Panc1 (cell line): ENCODE results near the gene KIAA1958. TPM values are rescaled to one million over a fixed set of nuclear protein-coding genes. Genes with fewer than 3 reads are reported as not detected.

Experiments used
- ATAC-seq: fragments of 200-7000 bp; cut with Tn5 transposase; 2 replicates; pipeline ENCODE4 v1.9.1; 2020; ENCODE audit warnings: mild to moderate bottlenecking, moderate library complexity
- BruUV-seq: library from RNA; stranded (reverse); fragments of 400-500 nt; replicated peaks from 2 replicates; lab custom pipeline; 2021; lab: Mats Ljungman, UMichigan
- CTCF ChIA-PET: fragments of 300-600 bp; sonication (Branson Sonifier 250); formaldehyde crosslinking; loops from one replicate; lab custom pipeline; 2022; ENCODE audit warnings: antibody characterized with exemption; lab: Charles Lee
- POLR2A ChIA-PET: fragments of 300-600 bp; sonication (Branson Sonifier 250); formaldehyde crosslinking; loops from one replicate; lab custom pipeline; 2022; ENCODE audit warnings: antibody characterized with exemption; lab: Charles Lee
- DNase-seq: peaks from one replicate; pipeline ENCODE4 v3.0.0-alpha.2; 2010; ENCODE audit warnings: low read depth, low spot score
- H3K27ac ChIP-seq: 2 replicates; pipeline ENCODE4 v1.5.1; 2011; ENCODE audit warnings: mild to moderate bottlenecking, low read length, inconsistent platforms
- H3K27me3 ChIP-seq: fragments of 200-500 bp; sonication (Bioruptor generic); 2 replicates; pipeline ENCODE4 v1.6.0; 2014; ENCODE audit warnings: low read length, inconsistent platforms; ENCODE audit not compliant: control insufficient read depth, insufficient read depth
- H3K36me3 ChIP-seq: fragments of 200-500 bp; sonication (Bioruptor generic); 2 replicates; pipeline ENCODE4 v1.5.1; 2014; ENCODE audit warnings: inconsistent platforms, mild to moderate bottlenecking, low read length, moderate library complexity; ENCODE audit not compliant: control insufficient read depth, insufficient read depth
- H3K4me1 ChIP-seq: 2 replicates; pipeline ENCODE4 v1.5.1; 2011; ENCODE audit warnings: inconsistent platforms, mild to moderate bottlenecking, low read length, moderate library complexity; ENCODE audit not compliant: control insufficient read depth, insufficient read depth
- H3K4me3 ChIP-seq, 2 experiments: 2 replicates each; pipeline ENCODE4 v1.5.1; 2011 to 2012; ENCODE audit warnings: low read depth in 2 of 2, low read length in 2 of 2, mild to moderate bottlenecking in 2 of 2, inconsistent platforms in 1 of 2, moderate library complexity in 1 of 2
- H3K9me3 ChIP-seq: fragments of 200-500 bp; sonication (Bioruptor generic); 2 replicates; pipeline ENCODE4 v1.5.1; 2014; ENCODE audit warnings: low read depth, mild to moderate bottlenecking, inconsistent platforms, low read length, moderate library complexity; ENCODE audit not compliant: control insufficient read depth, insufficient read depth
- POLR2AphosphoS5 ChIP-seq: IDR thresholded peaks from 2 replicates; pipeline ENCODE4 v1.6.1; 2012; ENCODE audit warnings: mild to moderate bottlenecking, low read depth, low read length, moderate library complexity
- SIN3A ChIP-seq: IDR thresholded peaks from 2 replicates; pipeline ENCODE4 v1.6.1; 2012; ENCODE audit warnings: low read depth, mild to moderate bottlenecking, low read length, moderate library complexity, borderline replicate concordance; ENCODE audit not compliant: insufficient read depth
- TCF7L2 ChIP-seq: IDR thresholded peaks from 2 replicates; pipeline ENCODE4 v1.6.1; 2011; ENCODE audit warnings: mild to moderate bottlenecking, low read depth, low read length, inconsistent platforms
- in situ Hi-C: cut with HindIII; loops from 2 replicates; pipeline ENCODE4 v1.10.0; 2016; ENCODE audit warnings: low sequenced_read_pairs, low pct_unique_long_range_greater_than_20kb
- intact Hi-C: fragments of 100-400 bp; cut with micrococcal nuclease; formaldehyde crosslinking; loops from one replicate; pipeline ENCODE4 v1.10.0; 2022; ENCODE audit not compliant: unreplicated experiment
- total RNA-seq: library from RNA; stranded (reverse); gene quantifications from one replicate; pipeline ENCODE4 v1.2.1, GENCODE V29; 2021; ENCODE audit not compliant: unreplicated experiment
- TF ChIP-seq, protein P1 (sequence below): fragments of 450-650 bp; IDR thresholded peaks from 2 replicates; pipeline ENCODE4 v1.5.1; 2017; ENCODE audit warnings: mild to moderate bottlenecking
- TF ChIP-seq, protein P2 (sequence below), 2 experiments: IDR thresholded peaks; 2 replicates each; pipeline ENCODE4 v1.6.1; 2011 to 2012; ENCODE audit warnings: low read depth in 2 of 2, control low read depth in 1 of 2, low read length in 1 of 2, mild to moderate bottlenecking in 1 of 2, moderate library complexity in 1 of 2; ENCODE audit not compliant: insufficient read depth in 1 of 2

Gene KIAA1958
- total RNA-seq, 1 experiment from 2014 or later = 10.4 TPM

DNA sequence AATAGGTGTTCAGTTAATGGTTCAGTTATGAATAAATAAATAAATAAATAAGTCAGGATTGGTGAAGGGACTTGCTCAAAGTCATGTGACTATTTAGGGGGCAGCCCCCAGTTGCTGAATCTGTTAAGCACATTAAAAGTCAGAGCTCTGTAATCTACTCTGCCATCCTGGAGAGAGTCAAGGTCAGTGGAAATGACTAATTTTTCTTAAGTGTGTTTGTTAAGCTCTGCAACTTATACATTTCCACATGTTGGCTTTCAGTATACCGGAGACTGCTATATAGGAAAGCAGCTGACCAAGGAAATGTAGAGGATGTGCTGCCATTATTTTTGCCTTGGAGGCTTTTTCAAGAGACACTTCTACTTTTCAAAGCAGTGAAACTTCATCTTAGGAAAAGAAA is 57.9 kb downstream of the KIAA1958 start:
- POLR2A ChIA-PET = no interaction called here

DNA sequence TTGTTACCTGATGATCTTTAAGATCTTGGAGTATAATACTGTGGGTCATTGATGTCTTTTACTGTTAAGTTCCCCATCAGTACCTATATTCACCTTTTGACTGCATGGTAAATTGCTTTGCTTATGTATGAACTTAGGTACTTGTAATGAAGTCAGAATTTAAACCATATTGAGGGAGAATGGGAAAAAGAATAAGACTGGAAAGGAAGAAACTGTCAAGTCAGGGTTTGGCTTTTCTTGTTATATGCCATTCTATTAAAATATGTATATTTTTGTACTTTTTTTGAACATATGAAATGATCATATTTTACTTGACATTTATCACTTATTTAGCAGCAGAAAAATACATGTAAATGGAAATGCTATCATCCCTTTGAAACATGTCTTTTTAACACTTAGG is 58.6 kb downstream of the KIAA1958 start:
- DNase-seq = no peak
- CTCF ChIA-PET = no interaction called here
- H3K36me3 ChIP-seq = no peaks in the 10 kb centered on the region
- POLR2A ChIA-PET = no interaction called here
- no peaks in the 10 kb centered on the region for H3K9me3 ChIP-seq
- in situ Hi-C loops (no loop called here), intact Hi-C loops (no loop called here)
- ATAC-seq = no peak
- no peak overlapping the region for H3K4me3 ChIP-seq
- TF ChIP-seq POLR2AphosphoS5 (no peak), SIN3A (no peak), TCF7L2 (no peak)
- TF ChIP-seq, protein P1, sequence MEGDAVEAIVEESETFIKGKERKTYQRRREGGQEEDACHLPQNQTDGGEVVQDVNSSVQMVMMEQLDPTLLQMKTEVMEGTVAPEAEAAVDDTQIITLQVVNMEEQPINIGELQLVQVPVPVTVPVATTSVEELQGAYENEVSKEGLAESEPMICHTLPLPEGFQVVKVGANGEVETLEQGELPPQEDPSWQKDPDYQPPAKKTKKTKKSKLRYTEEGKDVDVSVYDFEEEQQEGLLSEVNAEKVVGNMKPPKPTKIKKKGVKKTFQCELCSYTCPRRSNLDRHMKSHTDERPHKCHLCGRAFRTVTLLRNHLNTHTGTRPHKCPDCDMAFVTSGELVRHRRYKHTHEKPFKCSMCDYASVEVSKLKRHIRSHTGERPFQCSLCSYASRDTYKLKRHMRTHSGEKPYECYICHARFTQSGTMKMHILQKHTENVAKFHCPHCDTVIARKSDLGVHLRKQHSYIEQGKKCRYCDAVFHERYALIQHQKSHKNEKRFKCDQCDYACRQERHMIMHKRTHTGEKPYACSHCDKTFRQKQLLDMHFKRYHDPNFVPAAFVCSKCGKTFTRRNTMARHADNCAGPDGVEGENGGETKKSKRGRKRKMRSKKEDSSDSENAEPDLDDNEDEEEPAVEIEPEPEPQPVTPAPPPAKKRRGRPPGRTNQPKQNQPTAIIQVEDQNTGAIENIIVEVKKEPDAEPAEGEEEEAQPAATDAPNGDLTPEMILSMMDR = no peak
- TF ChIP-seq, protein P2, sequence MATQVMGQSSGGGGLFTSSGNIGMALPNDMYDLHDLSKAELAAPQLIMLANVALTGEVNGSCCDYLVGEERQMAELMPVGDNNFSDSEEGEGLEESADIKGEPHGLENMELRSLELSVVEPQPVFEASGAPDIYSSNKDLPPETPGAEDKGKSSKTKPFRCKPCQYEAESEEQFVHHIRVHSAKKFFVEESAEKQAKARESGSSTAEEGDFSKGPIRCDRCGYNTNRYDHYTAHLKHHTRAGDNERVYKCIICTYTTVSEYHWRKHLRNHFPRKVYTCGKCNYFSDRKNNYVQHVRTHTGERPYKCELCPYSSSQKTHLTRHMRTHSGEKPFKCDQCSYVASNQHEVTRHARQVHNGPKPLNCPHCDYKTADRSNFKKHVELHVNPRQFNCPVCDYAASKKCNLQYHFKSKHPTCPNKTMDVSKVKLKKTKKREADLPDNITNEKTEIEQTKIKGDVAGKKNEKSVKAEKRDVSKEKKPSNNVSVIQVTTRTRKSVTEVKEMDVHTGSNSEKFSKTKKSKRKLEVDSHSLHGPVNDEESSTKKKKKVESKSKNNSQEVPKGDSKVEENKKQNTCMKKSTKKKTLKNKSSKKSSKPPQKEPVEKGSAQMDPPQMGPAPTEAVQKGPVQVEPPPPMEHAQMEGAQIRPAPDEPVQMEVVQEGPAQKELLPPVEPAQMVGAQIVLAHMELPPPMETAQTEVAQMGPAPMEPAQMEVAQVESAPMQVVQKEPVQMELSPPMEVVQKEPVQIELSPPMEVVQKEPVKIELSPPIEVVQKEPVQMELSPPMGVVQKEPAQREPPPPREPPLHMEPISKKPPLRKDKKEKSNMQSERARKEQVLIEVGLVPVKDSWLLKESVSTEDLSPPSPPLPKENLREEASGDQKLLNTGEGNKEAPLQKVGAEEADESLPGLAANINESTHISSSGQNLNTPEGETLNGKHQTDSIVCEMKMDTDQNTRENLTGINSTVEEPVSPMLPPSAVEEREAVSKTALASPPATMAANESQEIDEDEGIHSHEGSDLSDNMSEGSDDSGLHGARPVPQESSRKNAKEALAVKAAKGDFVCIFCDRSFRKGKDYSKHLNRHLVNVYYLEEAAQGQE (IDR thresholded peaks at IDR 0.05; ENCODE audit: insufficient read depth in 1 of 2, low read depth in 2 of 2, low read length in 1 of 2) = no peak
- no peak overlapping the region for H3K27ac ChIP-seq
- no TSS peak for BruUV-seq
- H3K27me3 ChIP-seq = no peaks in the 10 kb centered on the region
- no peaks in the 10 kb centered on the region; the same call in 1 of the 2 replicates for H3K4me1 ChIP-seq

More for the DNA sequence above, 57.9 kb downstream of the KIAA1958 start:
- no peaks in the 10 kb centered on the region; the same call in 1 of the 2 replicates for H3K4me1 ChIP-seq
- CTCF ChIA-PET = no interaction called here
- intact Hi-C loops = no loop called here
- no peak overlapping the region for H3K27ac ChIP-seq
- DNase-seq (no peak), ATAC-seq (no peak)
- BruUV-seq = no TSS peak
- in situ Hi-C loops = no loop called here
- no peaks in the 10 kb centered on the region for H3K27me3 ChIP-seq
- TF ChIP-seq, protein P2 (IDR thresholded peaks at IDR 0.05; ENCODE audit: insufficient read depth in 1 of 2, low read depth in 2 of 2, low read length in 1 of 2) = no peak
- TF ChIP-seq TCF7L2 = no peak
- no peak for TF ChIP-seq SIN3A
- TF ChIP-seq, protein P1 = no peak
- TF ChIP-seq POLR2AphosphoS5 = no peak
- H3K4me3 ChIP-seq = no peak overlapping the region
- no peaks in the 10 kb centered on the region for H3K36me3 ChIP-seq
- H3K9me3 ChIP-seq = no peaks in the 10 kb centered on the region
